IPS-18a (cell line): ENCODE measurements around the gene GSDME.

Experiments
- H3K27ac ChIP-seq: one replicate; pipeline ENCODE4 v1.5.1; 2013; ENCODE audit warnings: low read length
- H3K27me3 ChIP-seq: one replicate; pipeline ENCODE4 v1.6.1; 2013; ENCODE audit warnings: mild to moderate bottlenecking, low read length; ENCODE audit not compliant: control insufficient read depth, insufficient read depth
- H3K36me3 ChIP-seq: one replicate; pipeline ENCODE4 v1.6.1; 2013; ENCODE audit warnings: low read depth, low read length; ENCODE audit not compliant: control insufficient read depth
- H3K4me1 ChIP-seq: one replicate; pipeline ENCODE4 v1.6.1; 2013; ENCODE audit warnings: low read depth, low read length; ENCODE audit not compliant: control insufficient read depth
- H3K4me3 ChIP-seq: one replicate; pipeline ENCODE4 v1.5.1; 2013; ENCODE audit warnings: low read length
- H3K9ac ChIP-seq: one replicate; pipeline ENCODE4 v1.6.1; 2013; ENCODE audit warnings: mild to moderate bottlenecking, low read length, moderate library complexity
- H3K9me3 ChIP-seq: one replicate; pipeline ENCODE4 v1.6.1; 2013; ENCODE audit warnings: low read depth, low read length; ENCODE audit not compliant: control insufficient read depth

Gene GSDME

GRCh38 chr7:24653316-24654085 lies 103.8 kb downstream of the GSDME start:
- Histone ChIP-seq H3K27me3 (no peaks in the 10 kb centered on the region), H3K9me3 (no peaks in the 10 kb centered on the region), H3K4me3 (no peak overlapping the region), H3K4me1 (no peaks in the 10 kb centered on the region), H3K36me3 (peaks cover 16% of the 10 kb centered on the region), H3K9ac (no peak overlapping the region), H3K27ac (no peak overlapping the region)

GRCh38 chr7:24652251-24652939 lies 104.9 kb downstream of the GSDME start:
- Histone ChIP-seq H3K36me3 (peaks cover 16% of the 10 kb centered on the region), H3K27me3 (no peaks in the 10 kb centered on the region), H3K9me3 (no peaks in the 10 kb centered on the region), H3K4me3 (no peak overlapping the region), H3K9ac (no peak overlapping the region), H3K4me1 (no peaks in the 10 kb centered on the region), H3K27ac (no peak overlapping the region)
